Measurements from ENCODE around the gene SCAF8. TPM values are rescaled to one million over a fixed set of nuclear protein-coding genes. Genes with fewer than 3 reads are reported as not detected.
"Not testable (repeated sequence)": the region's sequence is repeated elsewhere in the genome, so short reads cannot be mapped to it uniquely, and the experiment has no call there.

SCAF8 gene
- total RNA-seq, 2 donors from 2014 or later, result 42.0 to 53.5 TPM

DNA sequence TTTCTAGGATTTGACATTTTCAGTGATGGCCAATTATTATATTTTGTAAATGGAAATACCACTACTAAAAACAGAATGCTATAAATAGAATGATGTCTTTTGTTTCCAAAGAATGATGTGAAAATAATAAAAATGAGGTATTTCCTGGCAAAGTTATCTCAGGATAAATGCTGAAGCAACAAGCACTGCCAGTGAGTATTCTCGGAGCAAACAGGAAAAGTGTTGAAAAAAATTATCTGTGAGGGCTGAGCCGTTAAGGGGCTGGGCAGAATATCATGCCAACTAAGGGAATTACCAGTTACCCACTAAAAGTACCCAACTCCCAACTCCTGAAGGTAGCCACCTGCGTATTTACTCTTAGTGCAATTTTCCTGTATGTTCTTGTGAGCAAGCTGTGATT lies 23.6 kb upstream of the SCAF8 start:
- TF ChIP-seq, protein P1, sequence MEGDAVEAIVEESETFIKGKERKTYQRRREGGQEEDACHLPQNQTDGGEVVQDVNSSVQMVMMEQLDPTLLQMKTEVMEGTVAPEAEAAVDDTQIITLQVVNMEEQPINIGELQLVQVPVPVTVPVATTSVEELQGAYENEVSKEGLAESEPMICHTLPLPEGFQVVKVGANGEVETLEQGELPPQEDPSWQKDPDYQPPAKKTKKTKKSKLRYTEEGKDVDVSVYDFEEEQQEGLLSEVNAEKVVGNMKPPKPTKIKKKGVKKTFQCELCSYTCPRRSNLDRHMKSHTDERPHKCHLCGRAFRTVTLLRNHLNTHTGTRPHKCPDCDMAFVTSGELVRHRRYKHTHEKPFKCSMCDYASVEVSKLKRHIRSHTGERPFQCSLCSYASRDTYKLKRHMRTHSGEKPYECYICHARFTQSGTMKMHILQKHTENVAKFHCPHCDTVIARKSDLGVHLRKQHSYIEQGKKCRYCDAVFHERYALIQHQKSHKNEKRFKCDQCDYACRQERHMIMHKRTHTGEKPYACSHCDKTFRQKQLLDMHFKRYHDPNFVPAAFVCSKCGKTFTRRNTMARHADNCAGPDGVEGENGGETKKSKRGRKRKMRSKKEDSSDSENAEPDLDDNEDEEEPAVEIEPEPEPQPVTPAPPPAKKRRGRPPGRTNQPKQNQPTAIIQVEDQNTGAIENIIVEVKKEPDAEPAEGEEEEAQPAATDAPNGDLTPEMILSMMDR (IDR thresholded peaks at IDR 0.05), result no peak
- TF ChIP-seq POLR2A (IDR thresholded peaks at IDR 0.05) (no peak), POLR2AphosphoS5 (IDR thresholded peaks at IDR 0.05) (no peak)

DNA sequence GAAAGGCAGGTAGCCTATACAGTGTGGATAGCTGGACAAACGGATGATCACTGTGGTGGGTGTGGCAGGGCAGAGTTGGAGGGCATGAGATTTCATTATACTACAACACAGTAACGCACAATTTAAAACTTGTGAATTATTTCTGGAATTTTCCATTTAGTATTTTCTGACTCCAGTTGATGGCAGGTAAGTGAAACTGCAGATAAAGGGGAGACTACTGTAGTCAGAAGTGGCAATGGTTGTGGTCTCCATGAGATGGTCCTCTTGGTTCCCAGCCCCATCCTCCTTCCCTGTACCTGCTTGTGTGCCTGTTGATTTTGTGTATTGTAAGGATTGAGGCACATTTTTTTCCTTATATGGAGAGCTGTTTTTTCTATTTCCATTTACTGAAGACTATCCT lies 22.5 kb upstream of the SCAF8 start:
- TF ChIP-seq POLR2AphosphoS5 (IDR thresholded peaks at IDR 0.05) (no peak), POLR2A (IDR thresholded peaks at IDR 0.05) (no peak)
- TF ChIP-seq, protein P1 (IDR thresholded peaks at IDR 0.05), result no peak
- 89% methylated on average over 2 of the region's 2 CpGs for WGBS
- DNase-seq (ENCODE audit: low spot score), result no peak
- no peaks in the 10 kb centered on the region for H3K27me3 ChIP-seq (replicated peaks; ENCODE audit: insufficient read depth)
- H3K4me1 ChIP-seq (replicated peaks), result no peaks in the 10 kb centered on the region
- no peak overlapping the region for H3K27ac ChIP-seq
- H3K36me3 ChIP-seq, result no peaks in the 10 kb centered on the region
- intact Hi-C loops (cut with DNase I), result no loop called here
- no peaks in the 10 kb centered on the region for H3K9me3 ChIP-seq
- no peak overlapping the region for H3K4me3 ChIP-seq

More for the DNA sequence above, 23.6 kb upstream of the SCAF8 start:
- Histone ChIP-seq H3K36me3 (no peaks in the 10 kb centered on the region), H3K27ac (no peak overlapping the region), H3K27me3 (replicated peaks; ENCODE audit: insufficient read depth) (no peaks in the 10 kb centered on the region), H3K9me3 (no peaks in the 10 kb centered on the region), H3K4me3 (no peak overlapping the region), H3K4me1 (replicated peaks) (no peaks in the 10 kb centered on the region)
- no peak for DNase-seq (ENCODE audit: low spot score)
- intact Hi-C loops (cut with DNase I), result no loop called here
- WGBS, result 40% methylated on average over 3 of the region's 3 CpGs

DNA sequence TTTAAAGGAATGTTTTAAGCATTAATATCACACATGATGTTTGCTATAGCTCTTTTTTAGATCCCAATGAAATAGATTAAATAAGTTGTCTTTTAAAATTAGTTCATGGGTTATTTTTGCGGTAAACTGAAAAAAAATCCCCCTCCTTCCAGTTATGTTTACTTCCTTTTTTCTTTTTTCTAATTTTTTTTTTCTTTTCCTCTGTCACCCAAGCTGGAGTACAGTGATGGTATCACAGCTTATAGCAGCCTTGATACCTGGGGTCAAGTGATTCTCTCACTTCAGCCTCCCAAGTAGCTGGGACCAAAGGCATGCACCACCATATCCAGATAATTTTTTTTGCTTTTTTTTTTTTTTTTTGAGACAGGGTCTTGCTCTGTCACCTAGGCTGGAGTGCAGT lies 17.8 kb upstream of the SCAF8 start:
- no peak for TF ChIP-seq POLR2AphosphoS5 (IDR thresholded peaks at IDR 0.05)
- no peak for TF ChIP-seq POLR2A (IDR thresholded peaks at IDR 0.05)
- TF ChIP-seq, protein P1 (IDR thresholded peaks at IDR 0.05), result no peak
- Histone ChIP-seq H3K9me3 (no peaks in the 10 kb centered on the region), H3K27ac (no peak overlapping the region), H3K27me3 (replicated peaks; ENCODE audit: insufficient read depth) (no peaks in the 10 kb centered on the region), H3K4me1 (replicated peaks) (no peaks in the 10 kb centered on the region), H3K36me3 (no peaks in the 10 kb centered on the region), H3K4me3 (no peak overlapping the region)
- DNase-seq (ENCODE audit: low spot score), result no peak
- WGBS, result 91% methylated on average over 1 of the region's 1 CpG
- intact Hi-C loops (cut with DNase I), result no loop called here

DNA sequence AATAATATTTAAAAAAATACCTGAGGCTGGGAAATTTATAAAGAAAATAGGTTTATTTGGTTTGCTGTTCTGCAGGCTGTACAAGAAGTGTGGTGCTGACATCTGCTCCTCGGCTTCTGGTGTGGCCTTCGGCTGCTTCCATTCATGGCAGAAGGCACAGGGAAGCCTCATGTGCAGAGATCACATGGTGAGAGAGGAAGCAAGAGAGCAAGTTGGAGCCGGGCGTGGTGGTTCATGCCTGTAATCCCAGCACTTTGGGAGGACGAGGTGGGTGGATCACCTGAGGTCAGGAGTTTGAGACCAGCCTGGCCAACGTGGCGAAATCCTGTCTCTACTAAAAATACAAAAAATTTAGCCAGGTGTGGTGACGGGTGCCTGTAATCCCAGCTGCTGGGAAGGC lies 16.9 kb upstream of the SCAF8 start:
- DNase-seq (ENCODE audit: low spot score); H3K27ac ChIP-seq; intact Hi-C loops (cut with DNase I); H3K4me3 ChIP-seq; H3K4me1 ChIP-seq (replicated peaks); H3K9me3 ChIP-seq; H3K36me3 ChIP-seq; H3K27me3 ChIP-seq (replicated peaks; ENCODE audit: insufficient read depth): not testable (repeated sequence)
- WGBS, result 83% methylated on average over 8 of the region's 8 CpGs

DNA sequence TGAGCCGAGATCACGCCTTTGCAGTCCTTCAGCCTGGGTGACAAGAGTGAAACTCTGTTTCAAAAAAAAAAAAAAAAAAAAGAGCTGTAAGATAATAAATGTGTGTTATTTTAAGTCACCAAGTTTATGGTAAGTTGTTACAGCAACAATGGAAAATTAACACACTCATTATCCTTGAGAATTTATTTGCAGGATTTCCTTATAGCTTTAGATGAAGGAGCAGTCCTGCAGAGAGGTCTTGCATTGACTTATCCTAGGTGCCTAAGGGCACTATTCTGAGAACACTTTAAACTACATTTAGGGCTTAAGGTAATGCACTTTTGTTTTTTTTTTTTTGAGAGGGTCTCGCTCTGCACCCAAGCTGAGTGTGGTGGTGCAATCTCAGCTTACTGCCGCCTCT lies 13.8 kb upstream of the SCAF8 start:
- WGBS, result 92% methylated on average over 4 of the region's 4 CpGs
- H3K4me1 ChIP-seq (replicated peaks), result no peaks in the 10 kb centered on the region
- H3K27me3 ChIP-seq (replicated peaks; ENCODE audit: insufficient read depth), result no peaks in the 10 kb centered on the region
- no peaks in the 10 kb centered on the region for H3K36me3 ChIP-seq
- TF ChIP-seq POLR2AphosphoS5 (IDR thresholded peaks at IDR 0.05), result no peak
- TF ChIP-seq POLR2A (IDR thresholded peaks at IDR 0.05), result no peak
- TF ChIP-seq, protein P1 (IDR thresholded peaks at IDR 0.05), result no peak
- no peaks in the 10 kb centered on the region for H3K9me3 ChIP-seq
- intact Hi-C loops (cut with DNase I), result no loop called here
- DNase-seq (ENCODE audit: low spot score), result no peak
- no peak overlapping the region for H3K27ac ChIP-seq
- no peak overlapping the region for H3K4me3 ChIP-seq
